Measurements from ENCODE around the gene UBE2E3. TPM values are rescaled to one million over a fixed set of nuclear protein-coding genes. Genes with fewer than 3 reads are reported as not detected.

Gene UBE2E3
- total RNA-seq, 3 donors from 2014 or later: 48.3 to 63.6 (median 52.8) TPM

DNA sequence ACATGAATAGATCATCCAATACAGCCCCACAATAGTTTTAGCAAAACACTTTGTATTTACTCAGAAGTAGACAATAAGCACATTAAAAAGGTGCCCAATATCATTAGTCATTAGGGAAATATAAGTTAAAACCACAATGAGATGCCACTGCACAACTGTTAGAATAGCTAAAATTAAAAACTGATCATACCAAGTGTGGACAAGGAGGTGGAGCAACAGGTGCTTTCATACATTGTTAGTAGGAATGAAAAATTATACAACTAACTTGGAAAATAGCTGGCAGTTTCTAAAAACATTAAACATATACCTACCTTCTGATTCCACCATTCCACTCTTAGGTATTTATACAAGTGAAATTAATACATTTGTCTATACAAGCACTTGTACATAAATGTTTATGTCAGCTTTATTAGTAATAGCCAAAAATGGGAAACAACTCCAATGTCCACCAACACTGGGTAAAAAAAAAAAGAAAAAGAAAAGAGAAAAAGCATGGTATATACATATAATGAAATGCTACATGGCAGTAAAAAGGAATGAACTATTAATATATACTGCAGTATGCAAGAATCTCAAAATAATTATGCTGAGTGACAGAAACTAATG lies 27.6 kb upstream of the UBE2E3 start:
- DNase-seq (no peak), ATAC-seq (no peak)
- Histone ChIP-seq H3K9me3 (no peaks in the 10 kb centered on the region), H3K36me3 (ENCODE audit: low read depth) (no peaks in the 10 kb centered on the region), H3K4me3 (no peak overlapping the region), H3K4me1 (ENCODE audit: low read depth) (no peaks in the 10 kb centered on the region)
- intact Hi-C loops (cut with DNase I, micrococcal nuclease): no loop called here
- TF ChIP-seq, protein P1, sequence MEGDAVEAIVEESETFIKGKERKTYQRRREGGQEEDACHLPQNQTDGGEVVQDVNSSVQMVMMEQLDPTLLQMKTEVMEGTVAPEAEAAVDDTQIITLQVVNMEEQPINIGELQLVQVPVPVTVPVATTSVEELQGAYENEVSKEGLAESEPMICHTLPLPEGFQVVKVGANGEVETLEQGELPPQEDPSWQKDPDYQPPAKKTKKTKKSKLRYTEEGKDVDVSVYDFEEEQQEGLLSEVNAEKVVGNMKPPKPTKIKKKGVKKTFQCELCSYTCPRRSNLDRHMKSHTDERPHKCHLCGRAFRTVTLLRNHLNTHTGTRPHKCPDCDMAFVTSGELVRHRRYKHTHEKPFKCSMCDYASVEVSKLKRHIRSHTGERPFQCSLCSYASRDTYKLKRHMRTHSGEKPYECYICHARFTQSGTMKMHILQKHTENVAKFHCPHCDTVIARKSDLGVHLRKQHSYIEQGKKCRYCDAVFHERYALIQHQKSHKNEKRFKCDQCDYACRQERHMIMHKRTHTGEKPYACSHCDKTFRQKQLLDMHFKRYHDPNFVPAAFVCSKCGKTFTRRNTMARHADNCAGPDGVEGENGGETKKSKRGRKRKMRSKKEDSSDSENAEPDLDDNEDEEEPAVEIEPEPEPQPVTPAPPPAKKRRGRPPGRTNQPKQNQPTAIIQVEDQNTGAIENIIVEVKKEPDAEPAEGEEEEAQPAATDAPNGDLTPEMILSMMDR (IDR thresholded peaks at IDR 0.05): no peak

DNA sequence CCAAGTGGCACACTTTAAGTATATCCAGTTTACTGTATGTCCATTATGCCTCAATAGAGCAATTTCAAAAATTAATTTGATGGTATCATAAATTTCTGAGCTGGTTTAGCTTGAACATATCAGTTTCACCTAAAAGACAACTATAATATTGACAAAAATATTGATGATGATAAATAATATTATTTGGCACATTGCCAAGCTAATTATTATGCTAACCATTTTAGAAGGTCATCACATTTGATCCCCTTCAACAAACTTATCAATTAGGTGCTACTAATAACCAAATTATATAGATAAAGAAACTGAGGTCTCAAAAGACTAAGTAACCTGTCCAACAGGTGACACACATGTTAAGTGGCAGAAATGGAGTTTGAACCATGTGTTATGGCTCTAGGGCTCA lies 26.9 kb upstream of the UBE2E3 start:
- TF ChIP-seq, protein P1 (IDR thresholded peaks at IDR 0.05): no peak
- no peaks in the 10 kb centered on the region for H3K4me1 ChIP-seq (ENCODE audit: low read depth)
- intact Hi-C loops (cut with DNase I, micrococcal nuclease): no loop called here
- H3K36me3 ChIP-seq (ENCODE audit: low read depth): no peaks in the 10 kb centered on the region
- DNase-seq (no peak), ATAC-seq (no peak)
- no peak overlapping the region for H3K4me3 ChIP-seq
- H3K9me3 ChIP-seq: no peaks in the 10 kb centered on the region

DNA sequence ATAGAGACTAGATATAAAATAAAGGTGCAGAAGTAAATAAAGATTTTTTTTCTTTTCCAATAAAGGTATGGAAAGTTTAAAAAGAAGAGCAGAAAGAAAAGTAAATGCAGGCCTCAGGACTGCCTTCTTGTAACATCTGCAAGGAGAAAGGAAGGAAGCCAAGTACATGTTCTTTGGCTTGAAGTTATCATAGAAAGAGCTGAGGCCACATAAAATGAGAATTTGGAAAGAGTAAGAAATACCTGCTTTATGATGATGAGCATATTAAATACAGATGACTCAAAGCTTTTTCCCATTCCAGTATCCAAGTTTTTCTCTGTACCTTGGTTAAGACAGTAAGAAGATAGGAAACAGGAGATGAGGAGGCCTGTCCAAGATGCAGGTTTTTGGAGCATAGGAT lies 25.3 kb upstream of the UBE2E3 start:
- DNase-seq: no peak
- H3K4me1 ChIP-seq (ENCODE audit: low read depth): no peaks in the 10 kb centered on the region
- H3K4me3 ChIP-seq: no peak overlapping the region
- intact Hi-C loops (cut with DNase I, micrococcal nuclease): no loop called here
- TF ChIP-seq, protein P1 (IDR thresholded peaks at IDR 0.05): no peak
- H3K9me3 ChIP-seq: no peaks in the 10 kb centered on the region
- no peaks in the 10 kb centered on the region for H3K36me3 ChIP-seq (ENCODE audit: low read depth)
- no peak for ATAC-seq

DNA sequence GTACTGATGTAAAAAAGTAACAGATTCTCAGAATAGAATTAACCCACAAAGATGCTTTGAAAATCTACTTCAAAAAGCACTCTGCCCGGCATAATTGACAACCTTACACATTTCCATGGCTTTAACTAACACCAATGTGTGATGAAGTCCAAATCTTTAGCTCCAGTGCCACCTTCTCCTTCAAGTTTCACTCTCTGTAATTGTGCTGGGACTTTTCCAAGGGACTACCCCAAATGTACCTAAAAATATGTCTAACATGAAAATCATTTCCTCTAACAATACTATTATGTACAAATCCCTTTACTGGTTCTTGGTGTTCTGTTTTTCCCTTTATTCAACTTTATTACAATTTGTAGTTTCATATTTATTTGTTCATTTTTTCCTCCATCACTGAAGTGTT lies 20.6 kb upstream of the UBE2E3 start:
- Histone ChIP-seq H3K9me3 (no peaks in the 10 kb centered on the region), H3K36me3 (ENCODE audit: low read depth) (no peaks in the 10 kb centered on the region), H3K4me1 (ENCODE audit: low read depth) (no peaks in the 10 kb centered on the region), H3K4me3 (no peak overlapping the region)
- TF ChIP-seq, protein P1 (IDR thresholded peaks at IDR 0.05): no peak
- ATAC-seq: no peak
- no peak for DNase-seq
- intact Hi-C loops (cut with DNase I, micrococcal nuclease): no loop called here

DNA sequence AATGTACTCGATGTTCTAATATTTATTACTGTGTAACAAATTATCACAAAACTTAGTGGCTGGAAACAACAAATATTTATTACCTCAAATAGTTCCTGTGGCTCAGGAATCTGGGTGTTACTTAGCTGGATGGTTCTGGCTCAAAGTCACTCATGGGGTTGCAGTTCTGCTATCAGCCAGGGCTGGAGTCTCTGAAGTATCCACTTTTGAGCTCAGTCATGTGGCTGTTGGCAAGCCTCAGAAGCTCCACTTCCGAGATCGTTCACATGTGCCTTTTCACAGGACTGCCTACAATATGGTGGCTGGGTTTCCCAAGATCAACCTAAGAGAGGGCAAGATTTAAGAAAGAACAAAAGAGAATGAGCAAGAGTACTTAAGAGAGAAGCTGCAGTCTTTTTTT lies 19.4 kb upstream of the UBE2E3 start:
- ATAC-seq: no peak

More for the DNA sequence above, 19.4 kb upstream of the UBE2E3 start:
- Histone ChIP-seq H3K9me3 (no peaks in the 10 kb centered on the region), H3K4me3 (no peak overlapping the region), H3K4me1 (ENCODE audit: low read depth) (no peaks in the 10 kb centered on the region), H3K36me3 (ENCODE audit: low read depth) (no peaks in the 10 kb centered on the region)
- TF ChIP-seq, protein P1 (IDR thresholded peaks at IDR 0.05): no peak
- no peak for DNase-seq
- intact Hi-C loops (cut with DNase I, micrococcal nuclease): no loop called here

All from mucosa of descending colon (tissue), 3 donors.